ENCODE data around the gene TRAPPC2L.

GRCh38 chr16:88865310-88865709 is 8.4 kb downstream of the TRAPPC2L start:
- TF ChIP-seq CTCF (IDR thresholded peaks at IDR 0.05 in 2 of 3, conservative IDR thresholded peaks at IDR 0.05 in 1 of 3; ENCODE audit: control insufficient read depth in 2 of 3, extremely low read depth in 1 of 3, insufficient read depth in 1 of 3, low read depth in 3 of 3, low read length in 3 of 3): no peak
- TF ChIP-seq, protein P1, sequence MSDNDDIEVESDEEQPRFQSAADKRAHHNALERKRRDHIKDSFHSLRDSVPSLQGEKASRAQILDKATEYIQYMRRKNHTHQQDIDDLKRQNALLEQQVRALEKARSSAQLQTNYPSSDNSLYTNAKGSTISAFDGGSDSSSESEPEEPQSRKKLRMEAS (IDR thresholded peaks at IDR 0.05; ENCODE audit: low read depth, low read length): no peak
- TF ChIP-seq ZNF384 (IDR thresholded peaks at IDR 0.05; ENCODE audit: borderline replicate concordance, low read depth, low read length): no peak
- no peak for TF ChIP-seq FOXM1 (IDR thresholded peaks at IDR 0.05; ENCODE audit: low read depth, low read length)
- TF ChIP-seq POLR2AphosphoS5 (IDR thresholded peaks at IDR 0.05; ENCODE audit: low read length): no peak
- no peak for TF ChIP-seq POLR2A (IDR thresholded peaks at IDR 0.05; ENCODE audit: low read depth, low read length)
- no peak for TF ChIP-seq BCL3 (IDR thresholded peaks at IDR 0.05; ENCODE audit: borderline replicate concordance, insufficient read depth, low read depth, low read length, poor library complexity, severe bottlenecking)
- TF ChIP-seq JUND (IDR thresholded peaks at IDR 0.05; ENCODE audit: low read depth, low read length): no peak
- TF ChIP-seq CREB1 (IDR thresholded peaks at IDR 0.05; ENCODE audit: low read depth): no peak
- TF ChIP-seq NFXL1 (IDR thresholded peaks at IDR 0.05; ENCODE audit: borderline replicate concordance): no peak
- TF ChIP-seq CHD2 (IDR thresholded peaks at IDR 0.05; ENCODE audit: borderline replicate concordance, low read depth, low read length): no peak

Measured in GM12878 (cell line).